ENCODE measurements around the gene KRTAP5-6.

The KRTAP5-6 gene

DNA sequence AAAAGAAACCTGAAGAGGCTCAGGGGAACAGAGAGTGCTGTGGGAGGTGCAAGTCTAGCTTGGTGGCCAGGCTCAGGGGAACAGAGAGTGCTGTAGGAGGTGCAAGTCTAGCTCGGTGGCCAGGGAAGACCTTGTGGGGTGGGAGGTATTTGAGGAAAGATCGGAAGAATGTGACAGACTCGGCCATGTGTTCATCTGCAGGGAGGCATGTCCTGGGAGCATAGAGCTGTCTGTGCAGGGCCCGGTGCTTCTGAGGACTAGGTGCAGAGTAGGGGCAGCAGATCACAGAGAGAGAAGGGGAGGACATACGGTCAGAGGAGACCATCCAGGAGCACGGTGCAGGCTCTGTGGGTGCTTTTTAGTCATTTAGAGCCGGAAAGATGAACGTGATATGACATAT is 42.6 kb downstream of the KRTAP5-6 start:
- no peak for DNase-seq (ENCODE audit: low read depth)
- TF ChIP-seq, protein P1, sequence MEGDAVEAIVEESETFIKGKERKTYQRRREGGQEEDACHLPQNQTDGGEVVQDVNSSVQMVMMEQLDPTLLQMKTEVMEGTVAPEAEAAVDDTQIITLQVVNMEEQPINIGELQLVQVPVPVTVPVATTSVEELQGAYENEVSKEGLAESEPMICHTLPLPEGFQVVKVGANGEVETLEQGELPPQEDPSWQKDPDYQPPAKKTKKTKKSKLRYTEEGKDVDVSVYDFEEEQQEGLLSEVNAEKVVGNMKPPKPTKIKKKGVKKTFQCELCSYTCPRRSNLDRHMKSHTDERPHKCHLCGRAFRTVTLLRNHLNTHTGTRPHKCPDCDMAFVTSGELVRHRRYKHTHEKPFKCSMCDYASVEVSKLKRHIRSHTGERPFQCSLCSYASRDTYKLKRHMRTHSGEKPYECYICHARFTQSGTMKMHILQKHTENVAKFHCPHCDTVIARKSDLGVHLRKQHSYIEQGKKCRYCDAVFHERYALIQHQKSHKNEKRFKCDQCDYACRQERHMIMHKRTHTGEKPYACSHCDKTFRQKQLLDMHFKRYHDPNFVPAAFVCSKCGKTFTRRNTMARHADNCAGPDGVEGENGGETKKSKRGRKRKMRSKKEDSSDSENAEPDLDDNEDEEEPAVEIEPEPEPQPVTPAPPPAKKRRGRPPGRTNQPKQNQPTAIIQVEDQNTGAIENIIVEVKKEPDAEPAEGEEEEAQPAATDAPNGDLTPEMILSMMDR (IDR thresholded peaks at IDR 0.05; ENCODE audit: insufficient read depth, low read depth, low read length, missing control alignments) = no peak
- H3K4me3 ChIP-seq (ENCODE audit: low read depth, low read length) = no peak overlapping the region

DNA sequence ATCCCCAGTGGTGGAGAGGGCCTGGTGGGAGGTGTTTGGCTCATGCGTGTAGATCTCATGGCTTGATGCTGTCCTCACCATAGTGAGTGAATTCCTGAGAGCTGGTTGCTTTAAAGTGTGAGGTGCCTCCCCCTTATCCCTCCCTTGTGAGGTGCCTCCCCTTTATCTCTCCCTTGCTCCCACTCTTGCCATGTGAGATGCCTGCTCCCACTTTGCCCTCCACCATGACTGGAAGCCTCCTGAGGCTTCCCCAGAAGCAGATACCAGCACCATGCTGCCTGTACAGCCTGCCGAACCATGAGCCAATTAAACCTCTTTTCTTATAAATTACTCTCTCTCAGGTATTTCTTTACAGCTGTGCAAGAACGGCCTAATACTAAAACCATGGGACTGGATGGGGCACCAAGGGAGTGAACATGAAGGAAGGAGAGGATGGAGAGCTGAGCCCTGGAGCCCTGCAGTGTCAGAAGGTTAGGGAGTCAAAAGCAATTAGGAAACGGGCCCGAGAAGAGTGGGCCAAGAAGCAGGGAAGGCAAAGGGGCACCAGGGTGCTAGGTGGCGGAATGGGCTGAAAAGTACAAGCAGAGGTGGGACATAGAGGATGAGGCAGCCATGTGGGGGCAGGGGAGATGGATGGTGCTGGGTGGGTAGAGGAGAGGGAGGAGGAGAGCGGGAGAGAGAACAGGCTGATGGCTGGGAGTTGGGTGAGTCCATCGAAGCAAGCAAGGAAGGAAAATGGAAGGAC is 44.0 kb downstream of the KRTAP5-6 start:
- no peak overlapping the region for H3K4me3 ChIP-seq (ENCODE audit: low read depth, low read length)
- no peak for DNase-seq (ENCODE audit: low read depth)
- TF ChIP-seq, protein P1 (IDR thresholded peaks at IDR 0.05; ENCODE audit: insufficient read depth, low read depth, low read length, missing control alignments) = no peak

DNA sequence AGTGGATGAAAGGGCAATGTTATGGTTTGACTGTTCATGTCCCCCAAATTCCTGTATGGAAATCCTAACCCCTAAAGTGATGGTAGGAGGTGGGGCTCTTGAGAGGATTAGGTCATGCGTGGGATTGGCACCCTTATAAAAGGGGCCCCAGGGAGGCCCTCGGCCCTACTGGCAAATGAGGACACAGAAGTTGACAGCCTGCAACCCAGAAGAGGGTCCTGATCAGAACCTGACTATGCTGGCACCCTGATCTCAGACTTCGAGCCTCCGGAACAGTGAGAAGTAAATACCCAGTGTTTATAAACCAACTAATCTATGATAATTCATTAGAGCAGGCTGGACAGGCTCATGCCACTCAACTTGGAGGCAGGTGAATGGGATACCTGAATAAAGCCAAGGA is 44.7 kb downstream of the KRTAP5-6 start:
- TF ChIP-seq, protein P1 (IDR thresholded peaks at IDR 0.05; ENCODE audit: insufficient read depth, low read depth, low read length, missing control alignments) = no peak
- H3K4me3 ChIP-seq (ENCODE audit: low read depth, low read length) = no peak overlapping the region
- no peak for DNase-seq (ENCODE audit: low read depth)

DNA sequence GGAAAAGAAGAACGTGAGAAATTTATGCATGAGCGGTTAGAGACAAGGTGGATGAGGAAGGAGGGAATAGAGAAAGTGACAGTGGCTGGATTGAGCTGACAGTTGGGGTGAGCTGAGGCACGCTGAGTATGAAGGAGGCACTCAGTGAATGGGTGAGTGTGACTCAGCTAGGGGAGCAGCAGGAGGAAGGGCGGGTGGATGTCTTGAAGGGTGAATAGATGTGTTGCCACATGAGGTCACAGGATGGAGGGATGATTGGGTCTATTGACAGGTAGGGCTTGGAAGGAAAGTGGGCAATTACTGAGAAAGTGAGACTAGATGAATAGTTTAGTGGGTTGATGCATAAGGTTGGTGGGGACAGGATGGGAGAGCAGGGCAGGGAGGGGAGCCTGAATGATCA is 45.4 kb downstream of the KRTAP5-6 start:
- no peak for DNase-seq (ENCODE audit: low read depth)
- TF ChIP-seq, protein P1 (IDR thresholded peaks at IDR 0.05; ENCODE audit: insufficient read depth, low read depth, low read length, missing control alignments) = no peak
- no peak overlapping the region for H3K4me3 ChIP-seq (ENCODE audit: low read depth, low read length)

DNA sequence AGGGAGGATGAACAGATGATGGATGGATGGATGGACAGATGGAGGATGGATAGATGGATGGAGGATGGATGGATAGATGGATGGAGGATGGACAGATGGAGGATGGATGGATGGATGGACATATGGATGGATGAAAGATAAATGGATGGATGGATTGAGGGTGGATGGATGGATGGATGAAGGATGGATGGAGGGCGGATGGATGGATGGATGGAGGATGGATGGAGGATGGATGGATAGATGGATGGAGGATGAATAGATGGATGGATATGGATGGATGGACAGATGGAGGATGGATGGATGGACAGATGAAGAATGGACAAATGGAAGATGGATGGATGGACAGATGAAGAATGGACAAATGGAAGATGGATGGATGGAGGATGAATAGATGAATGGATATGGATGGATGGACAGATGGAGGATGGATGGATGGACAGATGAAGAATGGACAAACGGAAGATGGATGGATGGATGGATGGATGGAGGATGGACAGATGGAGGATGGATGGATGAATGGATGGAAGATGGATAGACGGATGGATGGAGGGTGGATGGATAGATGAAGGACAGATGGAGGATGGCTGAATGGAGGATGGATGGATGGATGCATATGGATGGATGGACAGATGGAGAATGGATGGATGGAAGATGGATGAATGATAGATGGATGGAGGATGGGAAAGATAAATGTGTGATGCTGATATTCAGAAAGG is 46.0 kb downstream of the KRTAP5-6 start:
- DNase-seq (ENCODE audit: low read depth) = no peak
- H3K4me3 ChIP-seq (ENCODE audit: low read depth, low read length) = no peak overlapping the region
- TF ChIP-seq, protein P1 (IDR thresholded peaks at IDR 0.05; ENCODE audit: insufficient read depth, low read depth, low read length, missing control alignments) = no peak

DNA sequence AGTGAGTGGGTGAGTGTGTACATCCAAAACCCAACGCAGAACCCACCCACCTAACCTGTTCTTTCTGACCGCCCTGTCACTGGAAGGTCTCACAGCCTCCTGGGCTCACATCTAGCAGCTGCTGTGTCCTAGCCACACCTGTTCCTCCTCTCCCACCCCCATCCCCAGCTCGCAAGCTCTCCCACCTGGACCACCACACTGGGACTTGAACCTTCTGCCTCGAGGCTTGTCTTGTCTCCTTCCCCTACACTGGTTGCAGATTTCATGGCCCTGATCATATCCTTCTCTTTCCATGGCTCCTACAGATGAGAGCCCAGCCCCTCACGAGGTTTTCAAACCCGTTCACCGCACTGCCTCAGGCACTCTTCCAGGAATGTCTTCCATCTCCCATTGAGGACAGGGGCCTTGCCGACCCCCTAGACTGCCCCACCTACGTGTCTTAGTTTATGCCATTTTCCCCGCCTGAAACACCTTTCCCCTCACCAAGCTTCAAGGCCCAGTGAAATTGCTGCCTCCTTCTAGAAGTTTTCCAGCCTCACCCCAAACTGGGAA is 46.7 kb downstream of the KRTAP5-6 start:
- no peak for DNase-seq (ENCODE audit: low read depth)
- TF ChIP-seq, protein P1 (IDR thresholded peaks at IDR 0.05; ENCODE audit: insufficient read depth, low read depth, low read length, missing control alignments) = no peak
- H3K4me3 ChIP-seq (ENCODE audit: low read depth, low read length) = no peak overlapping the region

Measured in GM12865 (cell line).